ENCODE data around the gene ZXDC. TPM values are rescaled to one million over a fixed set of nuclear protein-coding genes. Genes with fewer than 3 reads are reported as not detected.

Gene ZXDC
- total and polyA plus RNA-seq, 8 donors = 30.1 to 40.8 (median 35.5) TPM

DNA sequence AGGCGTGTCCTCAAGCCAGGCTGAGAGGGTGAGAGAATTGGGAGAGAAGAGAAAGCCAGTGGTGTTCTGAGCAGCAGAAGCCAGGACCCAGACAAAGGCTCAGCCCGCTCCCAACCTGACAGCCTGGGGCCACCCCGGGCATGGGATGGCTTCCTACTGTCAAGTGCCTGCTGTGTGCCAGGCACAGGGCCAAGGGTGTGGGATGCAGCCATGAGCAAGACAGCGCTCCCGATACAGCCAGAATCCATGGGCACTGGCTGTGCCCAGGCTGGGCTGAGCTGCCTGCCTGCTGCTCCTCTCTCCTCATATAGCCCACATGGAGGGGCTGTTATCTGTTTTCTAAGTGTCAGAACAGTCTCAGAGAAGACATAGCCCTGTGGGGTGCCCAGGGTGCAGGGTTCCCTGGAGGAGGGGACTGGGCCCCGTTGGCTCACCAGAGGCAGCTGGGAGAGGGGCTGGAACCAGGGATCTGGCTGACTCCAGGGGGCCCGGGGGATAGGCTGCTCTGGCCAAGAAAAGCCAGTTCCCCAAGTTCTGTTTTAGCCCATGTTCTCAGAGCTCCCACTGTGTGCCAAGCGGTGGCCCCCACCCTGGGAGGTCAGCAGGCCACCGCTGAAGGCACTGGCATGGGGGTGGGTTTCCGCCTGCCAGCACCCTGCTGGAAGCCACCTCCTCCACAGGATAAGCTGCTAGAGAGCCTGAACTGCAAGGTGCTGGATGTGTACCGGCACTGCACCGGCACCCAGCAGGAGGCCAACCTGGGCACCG lies 42.0 kb downstream of the ZXDC start:
- TF ChIP-seq, protein P1, sequence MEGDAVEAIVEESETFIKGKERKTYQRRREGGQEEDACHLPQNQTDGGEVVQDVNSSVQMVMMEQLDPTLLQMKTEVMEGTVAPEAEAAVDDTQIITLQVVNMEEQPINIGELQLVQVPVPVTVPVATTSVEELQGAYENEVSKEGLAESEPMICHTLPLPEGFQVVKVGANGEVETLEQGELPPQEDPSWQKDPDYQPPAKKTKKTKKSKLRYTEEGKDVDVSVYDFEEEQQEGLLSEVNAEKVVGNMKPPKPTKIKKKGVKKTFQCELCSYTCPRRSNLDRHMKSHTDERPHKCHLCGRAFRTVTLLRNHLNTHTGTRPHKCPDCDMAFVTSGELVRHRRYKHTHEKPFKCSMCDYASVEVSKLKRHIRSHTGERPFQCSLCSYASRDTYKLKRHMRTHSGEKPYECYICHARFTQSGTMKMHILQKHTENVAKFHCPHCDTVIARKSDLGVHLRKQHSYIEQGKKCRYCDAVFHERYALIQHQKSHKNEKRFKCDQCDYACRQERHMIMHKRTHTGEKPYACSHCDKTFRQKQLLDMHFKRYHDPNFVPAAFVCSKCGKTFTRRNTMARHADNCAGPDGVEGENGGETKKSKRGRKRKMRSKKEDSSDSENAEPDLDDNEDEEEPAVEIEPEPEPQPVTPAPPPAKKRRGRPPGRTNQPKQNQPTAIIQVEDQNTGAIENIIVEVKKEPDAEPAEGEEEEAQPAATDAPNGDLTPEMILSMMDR (IDR thresholded peaks at IDR 0.05) = no peak
- H3K9me3 ChIP-seq = peaks cover 0 to 1% of the 10 kb centered on the region in 2 donors
- no peaks in the 10 kb centered on the region for H3K27me3 ChIP-seq
- DNase-seq (peak in 1 of 4 donors; percentile 61), ATAC-seq (no peak)
- intact Hi-C loops (cut with DNase I) = no loop called here
- peaks cover 0 to 62% of the 10 kb centered on the region in 2 donors for H3K36me3 ChIP-seq
- no peaks in the 10 kb centered on the region for H3K4me1 ChIP-seq
- H3K27ac ChIP-seq = no peak overlapping the region
- no peak overlapping the region for H3K4me3 ChIP-seq

DNA sequence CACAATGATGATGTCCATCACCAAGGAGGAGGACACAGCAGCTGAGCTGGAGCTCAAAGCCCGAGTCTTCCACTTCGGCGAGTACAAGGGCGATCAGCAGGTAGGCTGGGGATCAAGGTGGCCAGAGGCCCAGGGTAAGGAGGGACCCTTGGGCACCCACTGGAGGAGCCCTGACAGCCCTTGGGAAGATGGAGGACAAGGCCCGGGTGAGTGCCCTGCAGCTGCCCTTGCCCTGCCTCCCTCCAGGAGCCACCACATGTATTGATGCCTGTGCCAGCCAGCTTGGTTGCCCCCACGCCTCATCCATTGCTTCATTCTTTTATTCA lies 42.6 kb downstream of the ZXDC start:
- Histone ChIP-seq H3K27ac (no peak overlapping the region), H3K4me1 (no peaks in the 10 kb centered on the region), H3K36me3 (peaks cover 0 to 56% of the 10 kb centered on the region in 2 donors), H3K27me3 (no peaks in the 10 kb centered on the region), H3K9me3 (peaks cover 0 to 2% of the 10 kb centered on the region in 2 donors), H3K4me3 (no peak overlapping the region)
- peak in 1 of 4 donors; percentile 39 for DNase-seq
- no peak for ATAC-seq
- TF ChIP-seq, protein P1 (IDR thresholded peaks at IDR 0.05) = no peak
- intact Hi-C loops (cut with DNase I) = no loop called here

DNA sequence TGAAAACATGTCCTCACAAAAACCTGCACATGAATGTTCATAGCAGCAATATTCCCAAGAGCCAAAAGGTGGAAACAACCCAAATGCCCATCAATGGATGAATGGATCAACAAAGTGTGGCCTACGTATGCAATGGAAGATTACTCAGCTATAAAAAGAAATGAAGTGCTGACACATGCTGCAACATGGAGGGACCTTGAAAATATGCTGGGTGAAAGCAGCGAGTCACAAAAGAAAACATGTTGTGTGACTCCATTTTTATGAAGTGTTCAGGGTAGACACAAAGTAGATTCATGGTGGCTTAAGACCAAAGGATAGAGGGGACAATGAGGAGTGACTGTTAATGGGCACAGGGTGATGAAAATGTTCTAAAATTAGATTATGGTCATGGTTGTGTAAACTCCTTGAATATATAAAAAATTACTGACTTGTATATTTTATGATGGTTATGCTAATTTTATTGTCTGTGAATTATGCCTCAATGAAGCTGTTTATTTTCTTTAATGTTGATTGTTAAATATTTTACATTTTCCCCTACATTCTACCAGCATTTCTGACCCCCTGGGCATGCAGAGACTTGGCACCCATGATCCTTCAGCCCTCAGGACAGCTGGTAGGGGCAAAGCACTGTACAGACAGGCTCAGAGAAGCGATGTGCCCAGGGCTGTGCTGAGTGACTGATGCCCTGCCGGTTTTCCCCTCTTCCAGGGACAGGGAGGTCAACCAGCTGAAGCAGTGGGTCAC lies 43.2 kb downstream of the ZXDC start:
- no peak for ATAC-seq
- TF ChIP-seq, protein P1 (IDR thresholded peaks at IDR 0.05) = no peak
- peaks cover 0 to 6% of the 10 kb centered on the region in 2 donors for H3K9me3 ChIP-seq
- no peak for DNase-seq
- H3K4me3 ChIP-seq = no peak overlapping the region
- no peaks in the 10 kb centered on the region for H3K27me3 ChIP-seq
- peaks cover 0 to 50% of the 10 kb centered on the region in 2 donors for H3K36me3 ChIP-seq
- no peaks in the 10 kb centered on the region for H3K4me1 ChIP-seq
- intact Hi-C loops (cut with DNase I) = no loop called here
- no peak overlapping the region for H3K27ac ChIP-seq

DNA sequence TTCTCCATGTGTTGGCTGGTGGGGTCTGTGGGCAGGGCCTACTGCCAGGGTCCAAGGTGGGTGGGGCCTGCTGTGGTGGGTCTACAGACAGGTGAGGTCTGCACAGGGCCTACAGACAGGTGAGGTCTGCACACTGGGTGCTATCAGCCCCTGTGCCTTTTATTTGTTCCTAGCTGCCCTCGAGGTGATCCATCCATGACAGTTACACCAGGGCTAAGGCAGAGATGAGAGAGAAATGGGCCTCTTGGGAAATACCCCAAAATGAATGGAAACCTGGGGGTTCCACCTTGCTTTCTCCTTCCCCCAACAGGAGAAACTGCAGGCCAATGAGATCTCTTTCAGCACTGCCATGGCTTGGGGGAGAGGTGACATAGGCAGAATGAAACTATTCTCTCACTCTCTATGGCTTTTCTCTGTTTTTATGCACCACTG lies 44.6 kb downstream of the ZXDC start:
- H3K36me3 ChIP-seq = peaks cover 0 to 36% of the 10 kb centered on the region in 2 donors
- peak in 1 of 4 donors; percentile 40 for DNase-seq
- TF ChIP-seq, protein P1 (IDR thresholded peaks at IDR 0.05) = no peak
- H3K27me3 ChIP-seq = no peaks in the 10 kb centered on the region
- peaks cover 0 to 20% of the 10 kb centered on the region in 2 donors for H3K9me3 ChIP-seq
- no peak for ATAC-seq
- no peak overlapping the region for H3K27ac ChIP-seq
- H3K4me1 ChIP-seq = no peaks in the 10 kb centered on the region
- intact Hi-C loops (cut with DNase I) = no loop called here
- H3K4me3 ChIP-seq = no peak overlapping the region

DNA sequence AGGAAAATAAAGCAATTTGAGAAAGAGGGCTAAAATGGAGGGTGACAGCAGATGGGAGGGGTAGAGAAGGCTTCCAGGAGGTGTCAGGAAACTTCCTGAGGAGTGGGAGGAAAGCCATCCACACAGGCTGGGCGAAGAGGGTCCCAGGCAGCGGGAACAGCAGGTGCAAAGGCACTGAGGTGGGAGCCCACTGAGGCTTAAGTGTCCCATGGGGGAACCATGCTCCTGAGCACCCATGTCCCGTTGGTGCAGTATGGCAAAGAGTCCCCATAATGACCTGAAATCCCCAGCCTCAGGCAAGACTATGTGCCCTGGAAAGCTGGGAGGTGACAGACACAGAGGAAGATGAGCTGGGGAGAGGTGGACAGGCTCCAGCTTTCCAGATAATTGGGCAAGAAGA lies 50.9 kb downstream of the ZXDC start:
- DNase-seq (no peak), ATAC-seq (no peak)
- no peak overlapping the region for H3K27ac ChIP-seq
- peaks cover 0 to 32% of the 10 kb centered on the region in 2 donors for H3K9me3 ChIP-seq
- TF ChIP-seq, protein P1 (IDR thresholded peaks at IDR 0.05) = no peak
- no peak overlapping the region for H3K4me3 ChIP-seq
- H3K4me1 ChIP-seq = no peaks in the 10 kb centered on the region
- peaks cover 0 to 3% of the 10 kb centered on the region in 2 donors for H3K36me3 ChIP-seq
- intact Hi-C loops (cut with DNase I) = no loop called here
- H3K27me3 ChIP-seq = peaks cover 0 to 7% of the 10 kb centered on the region in 2 donors
